ENCODE measurements around the gene COLEC12.

The COLEC12 gene

GRCh38 chr18:506801-507200 lies 6.3 kb upstream of the COLEC12 start:
- in situ Hi-C loops (cut with MboI; ENCODE audit: low sequenced_read_pairs) = no loop called here

GRCh38 chr18:506264-506663 lies 5.8 kb upstream of the COLEC12 start:
- in situ Hi-C loops (cut with MboI; ENCODE audit: low sequenced_read_pairs) = no loop called here

GRCh38 chr18:505483-506122 lies 5.1 kb upstream of the COLEC12 start:
- in situ Hi-C loops (cut with MboI; ENCODE audit: low sequenced_read_pairs) = no loop called here

- in situ Hi-C loops (cut with MboI; ENCODE audit: low sequenced_read_pairs) = no loop called here
Measured at GRCh38 chr18:501406-501714, 859 bp upstream of the COLEC12 start.

- in situ Hi-C loops (cut with MboI; ENCODE audit: low sequenced_read_pairs) = no loop called here
Measured at GRCh38 chr18:499776-500631, 497 bp downstream of the COLEC12 start.

GRCh38 chr18:498931-499775 lies 1.3 kb downstream of the COLEC12 start:
- in situ Hi-C loops (cut with MboI; ENCODE audit: low sequenced_read_pairs) = no loop called here

- in situ Hi-C loops (cut with MboI; ENCODE audit: low sequenced_read_pairs) = no loop called here
Measured at GRCh38 chr18:497688-498087, 2.8 kb downstream of the COLEC12 start.

GRCh38 chr18:495452-495851 lies 5.0 kb downstream of the COLEC12 start:
- in situ Hi-C loops (cut with MboI; ENCODE audit: low sequenced_read_pairs) = no loop called here

- in situ Hi-C loops (cut with MboI; ENCODE audit: low sequenced_read_pairs) = no loop called here
Measured at GRCh38 chr18:495017-495416, 5.5 kb downstream of the COLEC12 start.

- in situ Hi-C loops (cut with MboI; ENCODE audit: low sequenced_read_pairs) = no loop called here
Measured at GRCh38 chr18:493986-494983, 6.2 kb downstream of the COLEC12 start.

- in situ Hi-C loops (cut with MboI; ENCODE audit: low sequenced_read_pairs) = no loop called here
Measured at GRCh38 chr18:492451-492850, 8.1 kb downstream of the COLEC12 start.

- in situ Hi-C loops (cut with MboI; ENCODE audit: low sequenced_read_pairs) = no loop called here
Measured at GRCh38 chr18:490624-491023, 9.9 kb downstream of the COLEC12 start.

GRCh38 chr18:490024-490366 lies 10.5 kb downstream of the COLEC12 start:
- in situ Hi-C loops (cut with MboI; ENCODE audit: low sequenced_read_pairs) = no loop called here

- in situ Hi-C loops (cut with MboI; ENCODE audit: low sequenced_read_pairs) = no loop called here
Measured at GRCh38 chr18:489244-490023, 11.1 kb downstream of the COLEC12 start.

GRCh38 chr18:486929-487740 lies 13.4 kb downstream of the COLEC12 start:
- in situ Hi-C loops (cut with MboI; ENCODE audit: low sequenced_read_pairs) = no loop called here

- in situ Hi-C loops (cut with MboI; ENCODE audit: low sequenced_read_pairs) = no loop called here
Measured at GRCh38 chr18:484749-485464, 15.6 kb downstream of the COLEC12 start.

- in situ Hi-C loops (cut with MboI; ENCODE audit: low sequenced_read_pairs) = no loop called here
Measured at GRCh38 chr18:478681-479080, 21.8 kb downstream of the COLEC12 start.

- in situ Hi-C loops (cut with MboI; ENCODE audit: low sequenced_read_pairs) = no loop called here
Measured at GRCh38 chr18:477565-477964, 22.9 kb downstream of the COLEC12 start.
